Measurements from ENCODE around the gene TM4SF20. TPM values are rescaled to one million over a fixed set of nuclear protein-coding genes. Genes with fewer than 3 reads are reported as not detected.

TM4SF20 gene
- polyA plus RNA-seq, 1 of the 3 experiments (the other 2 are of a cell fraction), result 0.03 TPM

DNA sequence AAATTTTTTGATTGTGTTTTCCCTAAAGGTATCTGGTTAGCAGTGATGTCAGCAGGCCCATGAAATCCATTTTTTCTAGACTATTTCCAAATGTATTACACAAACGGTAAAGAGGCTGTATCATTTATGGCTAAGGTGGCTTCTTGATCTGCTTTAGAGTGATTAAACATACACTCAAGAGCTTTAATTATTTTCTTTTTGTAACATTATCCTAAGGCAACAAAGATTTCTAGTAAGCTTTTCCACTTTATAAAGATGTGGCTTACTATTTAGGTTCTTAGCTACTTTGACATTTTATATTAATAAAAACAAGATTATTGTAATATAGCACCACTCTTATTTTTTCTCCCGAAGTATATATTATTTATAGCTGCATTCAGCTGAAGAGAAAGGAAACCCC lies 37.6 kb downstream of the TM4SF20 start:
- peaks cover 50 to 72% of the 10 kb centered on the region in 2 experiments for H3K36me3 ChIP-seq (replicated peaks in 1 of 2; ENCODE audit: control insufficient read depth in 1 of 2, insufficient read depth in 2 of 2, low read length in 1 of 2)
- ChIA-PET CTCF (no interaction called here), POLR2A (no interaction called here)
- no peaks in the 10 kb centered on the region for H3F3A ChIP-seq (replicated peaks; ENCODE audit: insufficient read depth)
- DNase-seq, result no peak
- H3K4me3 ChIP-seq (ENCODE audit: low read depth in 2 of 2, low read length in 1 of 2), result no peak overlapping the region
- no peak overlapping the region for H3K9ac ChIP-seq
- WGBS (ENCODE audit: low lambda C conversion rate), result 90% methylated on average over 2 of the region's 2 CpGs
- no peaks in the 10 kb centered on the region for H4K20me1 ChIP-seq (ENCODE audit: insufficient read depth)
- H2AFZ ChIP-seq (ENCODE audit: low read depth), result no peak overlapping the region
- no peaks in the 10 kb centered on the region for H3K27me3 ChIP-seq (ENCODE audit: insufficient read depth)
- H3K9me2 ChIP-seq, result no peaks in the 10 kb centered on the region
- TF ChIP-seq, protein P1, sequence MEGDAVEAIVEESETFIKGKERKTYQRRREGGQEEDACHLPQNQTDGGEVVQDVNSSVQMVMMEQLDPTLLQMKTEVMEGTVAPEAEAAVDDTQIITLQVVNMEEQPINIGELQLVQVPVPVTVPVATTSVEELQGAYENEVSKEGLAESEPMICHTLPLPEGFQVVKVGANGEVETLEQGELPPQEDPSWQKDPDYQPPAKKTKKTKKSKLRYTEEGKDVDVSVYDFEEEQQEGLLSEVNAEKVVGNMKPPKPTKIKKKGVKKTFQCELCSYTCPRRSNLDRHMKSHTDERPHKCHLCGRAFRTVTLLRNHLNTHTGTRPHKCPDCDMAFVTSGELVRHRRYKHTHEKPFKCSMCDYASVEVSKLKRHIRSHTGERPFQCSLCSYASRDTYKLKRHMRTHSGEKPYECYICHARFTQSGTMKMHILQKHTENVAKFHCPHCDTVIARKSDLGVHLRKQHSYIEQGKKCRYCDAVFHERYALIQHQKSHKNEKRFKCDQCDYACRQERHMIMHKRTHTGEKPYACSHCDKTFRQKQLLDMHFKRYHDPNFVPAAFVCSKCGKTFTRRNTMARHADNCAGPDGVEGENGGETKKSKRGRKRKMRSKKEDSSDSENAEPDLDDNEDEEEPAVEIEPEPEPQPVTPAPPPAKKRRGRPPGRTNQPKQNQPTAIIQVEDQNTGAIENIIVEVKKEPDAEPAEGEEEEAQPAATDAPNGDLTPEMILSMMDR (IDR thresholded peaks at IDR 0.05), result no peak
- no peak for TF ChIP-seq TAF1 (IDR thresholded peaks at IDR 0.05; ENCODE audit: borderline replicate concordance, low read depth, low read length)
- TF ChIP-seq FOSL2 (IDR thresholded peaks at IDR 0.05; ENCODE audit: borderline replicate concordance, low read depth), result no peak
- H3K9me3 ChIP-seq, result no peaks in the 10 kb centered on the region
- H3K27ac ChIP-seq (ENCODE audit: low read depth in 2 of 2, low read length in 1 of 2), result no peak overlapping the region
- peaks cover 3% of the 10 kb centered on the region; the same call in 1 of the 2 replicates for H3K79me2 ChIP-seq (ENCODE audit: insufficient read depth)
- H3K4me2 ChIP-seq, result no peak overlapping the region
- no peaks in the 10 kb centered on the region for H3K4me1 ChIP-seq (ENCODE audit: control insufficient read depth in 1 of 2, insufficient read depth in 2 of 2, low read depth in 1 of 2, low read length in 1 of 2)

DNA sequence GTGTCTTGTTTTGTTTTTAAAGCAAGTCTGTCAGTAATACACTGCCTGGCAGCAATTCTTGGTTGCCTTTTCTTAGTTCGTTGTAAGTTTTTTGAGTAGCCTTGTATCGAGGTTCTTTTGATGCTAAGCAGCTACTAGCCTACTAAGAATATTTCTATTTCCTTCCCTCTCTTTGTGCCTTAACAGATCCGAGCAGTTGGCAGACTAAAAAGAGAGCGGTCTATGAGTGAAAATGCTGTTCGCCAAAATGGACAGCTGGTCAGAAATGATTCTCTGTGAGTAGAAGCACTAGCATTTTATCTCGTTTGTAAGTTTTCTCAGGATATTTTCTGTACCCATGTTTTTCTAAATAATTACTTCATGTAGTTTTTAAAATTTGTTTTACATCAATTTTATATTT lies 39.0 kb downstream of the TM4SF20 start:
- H3K27ac ChIP-seq (ENCODE audit: low read depth in 2 of 2, low read length in 1 of 2), result no peak overlapping the region
- no peak for TF ChIP-seq CHD2 (IDR thresholded peaks at IDR 0.05; ENCODE audit: low read length, partially characterized antibody)
- TF ChIP-seq YY1 (IDR thresholded peaks at IDR 0.05; ENCODE audit: low read depth), result no peak
- TF ChIP-seq EZH2phosphoT487 (IDR thresholded peaks at IDR 0.05; ENCODE audit: borderline replicate concordance, low read depth), result no peak
- TF ChIP-seq POLR2AphosphoS5 (IDR thresholded peaks at IDR 0.05; ENCODE audit: low read depth, low read length), result no peak
- TF ChIP-seq, protein P2, sequence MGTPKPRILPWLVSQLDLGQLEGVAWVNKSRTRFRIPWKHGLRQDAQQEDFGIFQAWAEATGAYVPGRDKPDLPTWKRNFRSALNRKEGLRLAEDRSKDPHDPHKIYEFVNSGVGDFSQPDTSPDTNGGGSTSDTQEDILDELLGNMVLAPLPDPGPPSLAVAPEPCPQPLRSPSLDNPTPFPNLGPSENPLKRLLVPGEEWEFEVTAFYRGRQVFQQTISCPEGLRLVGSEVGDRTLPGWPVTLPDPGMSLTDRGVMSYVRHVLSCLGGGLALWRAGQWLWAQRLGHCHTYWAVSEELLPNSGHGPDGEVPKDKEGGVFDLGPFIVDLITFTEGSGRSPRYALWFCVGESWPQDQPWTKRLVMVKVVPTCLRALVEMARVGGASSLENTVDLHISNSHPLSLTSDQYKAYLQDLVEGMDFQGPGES (IDR thresholded peaks at IDR 0.05; ENCODE audit: low read depth, low read length), result no peak
- TF ChIP-seq FOXJ3 (CRISPR knock-in tag; IDR thresholded peaks at IDR 0.05), result no peak
- no peak for TF ChIP-seq FOSL2 (IDR thresholded peaks at IDR 0.05; ENCODE audit: borderline replicate concordance, low read depth)
- no peak for TF ChIP-seq NRF1 (IDR thresholded peaks at IDR 0.05; ENCODE audit: low read depth, low read length)
- TF ChIP-seq, protein P3, sequence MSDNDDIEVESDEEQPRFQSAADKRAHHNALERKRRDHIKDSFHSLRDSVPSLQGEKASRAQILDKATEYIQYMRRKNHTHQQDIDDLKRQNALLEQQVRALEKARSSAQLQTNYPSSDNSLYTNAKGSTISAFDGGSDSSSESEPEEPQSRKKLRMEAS (IDR thresholded peaks at IDR 0.05; ENCODE audit: low read depth), result no peak
- TF ChIP-seq JUND (IDR thresholded peaks at IDR 0.05), result no peak
- TF ChIP-seq EP300 (IDR thresholded peaks at IDR 0.05; ENCODE audit: borderline replicate concordance in 1 of 2, low read depth in 1 of 2, low read length in 1 of 2), result no peak
- TF ChIP-seq RXRA (IDR thresholded peaks at IDR 0.05; ENCODE audit: borderline replicate concordance, low read depth), result no peak
- TF ChIP-seq, protein P1 (IDR thresholded peaks at IDR 0.05), result no peak
- no peak for TF ChIP-seq TAF1 (IDR thresholded peaks at IDR 0.05; ENCODE audit: borderline replicate concordance, low read depth, low read length)
- no peak for TF ChIP-seq NFIC (IDR thresholded peaks at IDR 0.05; ENCODE audit: borderline replicate concordance)
- TF ChIP-seq, protein P4, sequence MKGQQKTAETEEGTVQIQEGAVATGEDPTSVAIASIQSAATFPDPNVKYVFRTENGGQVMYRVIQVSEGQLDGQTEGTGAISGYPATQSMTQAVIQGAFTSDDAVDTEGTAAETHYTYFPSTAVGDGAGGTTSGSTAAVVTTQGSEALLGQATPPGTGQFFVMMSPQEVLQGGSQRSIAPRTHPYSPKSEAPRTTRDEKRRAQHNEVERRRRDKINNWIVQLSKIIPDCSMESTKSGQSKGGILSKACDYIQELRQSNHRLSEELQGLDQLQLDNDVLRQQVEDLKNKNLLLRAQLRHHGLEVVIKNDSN (IDR thresholded peaks at IDR 0.05; ENCODE audit: borderline replicate concordance, low read depth), result no peak
- TF ChIP-seq GABPA (IDR thresholded peaks at IDR 0.05; ENCODE audit: low read depth), result no peak
- TF ChIP-seq, protein P5, sequence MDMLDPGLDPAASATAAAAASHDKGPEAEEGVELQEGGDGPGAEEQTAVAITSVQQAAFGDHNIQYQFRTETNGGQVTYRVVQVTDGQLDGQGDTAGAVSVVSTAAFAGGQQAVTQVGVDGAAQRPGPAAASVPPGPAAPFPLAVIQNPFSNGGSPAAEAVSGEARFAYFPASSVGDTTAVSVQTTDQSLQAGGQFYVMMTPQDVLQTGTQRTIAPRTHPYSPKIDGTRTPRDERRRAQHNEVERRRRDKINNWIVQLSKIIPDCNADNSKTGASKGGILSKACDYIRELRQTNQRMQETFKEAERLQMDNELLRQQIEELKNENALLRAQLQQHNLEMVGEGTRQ (IDR thresholded peaks at IDR 0.05; ENCODE audit: borderline replicate concordance, low read depth, low read length), result no peak
- POLR2A ChIA-PET, result no interaction called here

More for the DNA sequence above, 39.0 kb downstream of the TM4SF20 start:
- no peak for DNase-seq
- H3K4me2 ChIP-seq, result no peak overlapping the region
- H3K4me3 ChIP-seq (ENCODE audit: low read depth in 2 of 2, low read length in 1 of 2), result no peak overlapping the region
- peaks cover 3% of the 10 kb centered on the region; the same call in 1 of the 2 replicates for H3K79me2 ChIP-seq (ENCODE audit: insufficient read depth)
- CTCF ChIA-PET, result interaction anchor here (1.0 to 1.3 kb wide), 2 partner anchors 15 to 426 kb away, joined by 3 read pairs; partner anchors contain the start of gene MFF
- H3K4me1 ChIP-seq (ENCODE audit: control insufficient read depth in 1 of 2, insufficient read depth in 2 of 2, low read depth in 1 of 2, low read length in 1 of 2), result no peaks in the 10 kb centered on the region
- H4K20me1 ChIP-seq (ENCODE audit: insufficient read depth), result no peaks in the 10 kb centered on the region
- peaks cover 49 to 69% of the 10 kb centered on the region in 2 experiments for H3K36me3 ChIP-seq (replicated peaks in 1 of 2; ENCODE audit: control insufficient read depth in 1 of 2, insufficient read depth in 2 of 2, low read length in 1 of 2)
- WGBS (ENCODE audit: low lambda C conversion rate), result 78% methylated on average over 6 of the region's 6 CpGs
- H3K27me3 ChIP-seq (ENCODE audit: insufficient read depth), result no peaks in the 10 kb centered on the region
- H3K9ac ChIP-seq, result no peak overlapping the region
- no peaks in the 10 kb centered on the region for H3K9me2 ChIP-seq
- H2AFZ ChIP-seq (ENCODE audit: low read depth), result no peak overlapping the region
- no peaks in the 10 kb centered on the region for H3K9me3 ChIP-seq
- no peaks in the 10 kb centered on the region for H3F3A ChIP-seq (replicated peaks; ENCODE audit: insufficient read depth)
